Kasumi-1 (cell line): ENCODE data around the gene PSG1.
"Not testable (repeated sequence)": the region's sequence is repeated elsewhere in the genome, so short reads cannot be mapped to it uniquely, and the experiment has no call there.

Experiments
- DNase-seq, 2 experiments: peaks; one replicate each; lab custom pipeline; 2025; lab: John Stamatoyannopoulos, UW

Gene PSG1

GRCh38 chr19:42821306-42821977 is 58.1 kb downstream of the PSG1 start:
- not testable (repeated sequence) for DNase-seq

DNA sequence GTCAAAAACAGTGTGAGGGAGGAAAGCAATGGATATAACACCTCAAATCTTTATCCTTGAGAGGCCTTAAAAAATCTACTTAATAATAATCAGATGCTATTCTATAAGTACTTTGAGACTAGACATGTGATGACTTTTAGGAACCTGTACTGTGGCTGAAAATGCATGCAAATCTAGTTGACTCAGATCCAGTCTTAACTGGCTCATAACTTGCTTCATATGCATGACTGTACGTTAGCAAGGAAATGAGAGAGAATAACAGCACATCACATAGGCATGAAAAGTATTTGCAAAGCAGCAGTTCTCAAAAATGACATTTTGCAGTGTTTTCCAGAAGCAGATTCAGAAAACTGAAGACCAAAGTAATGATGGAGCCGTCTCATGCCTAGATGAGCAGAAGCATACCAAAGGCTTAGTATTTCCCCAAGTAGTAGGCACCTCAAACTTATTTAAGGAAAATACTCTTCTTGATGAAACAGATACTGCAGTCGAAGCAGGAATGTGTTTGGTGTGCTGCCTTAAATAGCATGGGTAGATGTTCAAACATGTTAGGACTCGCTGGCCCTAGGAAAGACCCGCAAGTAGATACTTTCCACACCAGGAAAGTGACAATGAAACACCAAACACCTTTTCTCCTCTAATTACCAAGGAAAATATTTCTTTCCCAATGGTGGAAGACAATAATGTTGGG is 59.4 kb downstream of the PSG1 start:
- not testable (repeated sequence) for DNase-seq

GRCh38 chr19:42816894-42817293 is 62.6 kb downstream of the PSG1 start:
- DNase-seq, result no peak
